ENCODE results near the gene NLGN1.

DNA sequence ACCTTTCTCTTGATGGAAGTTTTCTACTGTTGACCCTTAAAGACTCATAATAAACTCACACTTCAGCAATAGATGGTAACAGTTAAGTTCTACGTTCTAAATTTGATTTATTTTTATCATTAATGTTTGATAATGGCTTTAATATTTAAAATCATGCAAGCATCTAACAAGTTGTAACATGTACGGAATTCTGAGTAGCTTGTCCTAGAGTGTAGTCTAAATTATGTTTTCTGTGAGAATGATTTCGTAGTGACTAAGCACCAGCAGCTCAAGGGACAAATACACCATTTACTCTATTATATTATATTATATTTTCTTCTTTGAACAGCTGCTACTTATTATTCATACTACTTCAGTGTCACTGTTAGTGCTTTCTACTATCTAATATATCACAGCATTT, 345.6 kb downstream of the NLGN1 start:
- TF ChIP-seq SP1 (IDR thresholded peaks at IDR 0.05) (no peak), FOXM1 (IDR thresholded peaks at IDR 0.05; ENCODE audit: borderline replicate concordance) (no peak), LEF1 (IDR thresholded peaks at IDR 0.05; ENCODE audit: borderline replicate concordance) (no peak), BHLHE40 (IDR thresholded peaks at IDR 0.05; ENCODE audit: borderline replicate concordance) (no peak), ELF4 (IDR thresholded peaks at IDR 0.05) (no peak), FOXK2 (IDR thresholded peaks at IDR 0.05) (no peak), FOXA1 (IDR thresholded peaks at IDR 0.05) (no peak), CTBP1 (IDR thresholded peaks at IDR 0.05; ENCODE audit: borderline replicate concordance) (no peak), SUZ12 (IDR thresholded peaks at IDR 0.05) (no peak)
- TF ChIP-seq, protein P1, sequence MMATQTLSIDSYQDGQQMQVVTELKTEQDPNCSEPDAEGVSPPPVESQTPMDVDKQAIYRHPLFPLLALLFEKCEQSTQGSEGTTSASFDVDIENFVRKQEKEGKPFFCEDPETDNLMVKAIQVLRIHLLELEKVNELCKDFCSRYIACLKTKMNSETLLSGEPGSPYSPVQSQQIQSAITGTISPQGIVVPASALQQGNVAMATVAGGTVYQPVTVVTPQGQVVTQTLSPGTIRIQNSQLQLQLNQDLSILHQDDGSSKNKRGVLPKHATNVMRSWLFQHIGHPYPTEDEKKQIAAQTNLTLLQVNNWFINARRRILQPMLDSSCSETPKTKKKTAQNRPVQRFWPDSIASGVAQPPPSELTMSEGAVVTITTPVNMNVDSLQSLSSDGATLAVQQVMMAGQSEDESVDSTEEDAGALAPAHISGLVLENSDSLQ (IDR thresholded peaks at IDR 0.05) = no peak
